GM19238 (cell line): ENCODE results near the gene GINS3.

Source experiments
- DNase-seq: peaks from one replicate; pipeline ENCODE4 v3.0.0; 2011; ENCODE audit warnings: low spot score; ENCODE audit not compliant: insufficient read length

The GINS3 gene

GRCh38 chr16:58392215-58393137, at the start of gene GINS3:
TSS of gene GINS3 (plus strand) at chr16:58392471. CDS start at chr16:58392602, 131 bp downstream.
- peak; percentile 95 for DNase-seq

GRCh38 chr16:58343562-58343961, 48.7 kb upstream of the GINS3 start:
- DNase-seq, result no peak

DNA sequence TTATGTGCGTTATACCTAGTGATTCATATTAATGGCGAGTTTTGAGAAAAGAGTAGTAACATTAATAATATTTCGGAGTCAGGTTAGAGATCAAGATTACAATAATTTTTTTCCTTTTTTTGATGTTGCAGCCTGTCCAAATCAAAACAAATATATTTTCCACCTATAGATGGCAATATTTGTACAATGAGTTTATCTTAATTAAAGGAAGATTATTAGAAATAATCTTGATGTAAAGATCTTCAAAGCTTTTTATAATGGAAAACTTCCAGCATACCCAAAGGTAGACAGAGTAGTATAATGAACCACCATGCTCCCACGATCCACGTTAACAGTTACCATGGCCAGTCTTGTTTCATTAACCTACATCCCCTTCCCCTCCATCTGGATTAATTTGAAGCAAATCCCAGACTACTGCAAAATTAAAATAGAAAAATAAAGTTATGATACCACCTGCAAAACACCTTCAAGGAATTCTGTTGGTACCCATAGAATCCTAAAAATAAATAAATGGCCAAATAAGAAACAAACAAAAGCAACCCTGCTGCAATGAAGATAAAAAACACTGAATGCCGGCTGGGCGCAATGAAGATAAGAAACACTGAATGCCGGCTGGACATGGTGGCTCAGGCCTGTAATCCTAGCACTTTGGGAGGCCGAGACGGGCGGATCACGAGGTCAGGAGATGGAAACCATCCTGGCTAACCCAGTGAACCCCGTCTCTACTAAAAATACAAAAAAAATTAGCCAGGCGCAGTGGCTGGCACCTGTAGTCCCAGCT, 46.5 kb upstream of the GINS3 start:
- no peak for DNase-seq

GRCh38 chr16:58346831-58347371, 45.4 kb upstream of the GINS3 start:
- no peak for DNase-seq

DNA sequence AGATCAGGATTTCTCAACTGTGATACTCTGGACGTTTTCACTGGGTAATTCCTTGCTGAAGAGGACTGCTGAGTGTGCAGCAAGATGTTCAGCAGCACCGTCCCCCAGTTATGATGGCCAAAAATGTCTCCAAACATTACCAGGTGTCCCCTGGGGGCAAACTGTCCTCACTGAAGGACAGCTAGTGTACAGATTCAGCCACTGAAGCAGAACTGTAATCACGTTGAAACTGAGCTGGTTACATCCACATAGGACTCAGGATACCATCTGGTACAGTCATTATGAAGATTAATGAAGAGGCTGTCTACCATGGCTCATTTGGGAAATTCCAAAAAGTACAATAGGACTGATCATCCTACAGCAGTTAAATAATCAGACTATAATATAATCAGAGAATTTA, 43.3 kb upstream of the GINS3 start:
- no peak for DNase-seq

GRCh38 chr16:58352690-58353089, 39.6 kb upstream of the GINS3 start:
- DNase-seq, result no peak

- no peak for DNase-seq
Measured at GRCh38 chr16:58360041-58360634, 32.1 kb upstream of the GINS3 start.

DNA sequence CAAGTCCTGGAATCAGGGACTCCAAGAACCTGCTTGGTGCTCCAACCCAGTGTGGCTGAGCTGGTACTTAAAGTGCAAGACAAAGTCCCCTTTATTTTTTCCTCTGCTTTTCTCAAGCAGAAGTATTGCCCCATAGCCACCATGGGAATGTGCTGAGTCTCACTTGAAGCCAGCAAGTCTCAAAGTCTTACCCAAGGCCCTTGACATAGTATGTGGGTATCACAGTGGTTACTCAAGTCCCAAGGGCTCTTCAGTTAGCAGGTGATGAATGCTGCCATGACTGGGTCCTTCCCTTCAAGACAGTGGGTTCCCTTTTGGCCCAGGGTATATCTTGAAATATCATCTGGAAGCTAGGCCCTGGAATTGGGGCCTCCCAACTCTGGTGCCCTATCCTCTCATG, 30.5 kb upstream of the GINS3 start:
- DNase-seq, result no peak

DNA sequence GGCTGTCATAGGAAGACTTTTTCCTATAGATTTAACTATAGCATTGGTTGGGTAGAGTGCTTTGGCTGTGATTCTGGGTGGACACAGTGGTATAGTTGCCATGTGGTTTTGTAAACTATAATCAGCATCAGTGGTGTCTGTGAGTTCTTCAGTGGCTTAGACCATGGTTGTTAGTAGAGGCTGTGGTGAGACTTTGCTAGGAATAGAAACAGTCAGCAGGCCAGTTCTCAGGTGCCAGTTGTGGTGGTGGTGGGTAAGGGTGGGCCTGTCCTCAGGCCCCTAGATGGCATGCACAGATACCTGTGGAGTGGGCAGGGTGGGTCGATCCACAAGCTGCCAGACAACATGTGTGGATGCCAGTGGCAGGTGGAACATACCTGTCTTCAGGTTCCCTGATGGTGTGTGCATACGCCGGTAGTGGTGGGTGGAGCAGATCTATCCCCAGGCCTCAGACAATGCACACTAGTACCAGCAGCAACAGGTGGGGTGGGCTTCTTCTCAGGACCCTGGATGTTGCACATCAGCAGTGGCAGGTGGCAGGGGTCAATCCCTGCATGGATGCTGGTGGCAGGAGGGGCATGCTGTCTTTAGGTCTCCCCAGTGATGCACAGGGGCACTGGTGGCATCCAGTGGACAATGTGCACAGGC, 28.4 kb upstream of the GINS3 start:
- DNase-seq, result no peak

- no peak for DNase-seq
Measured at GRCh38 chr16:58365623-58366022, 26.6 kb upstream of the GINS3 start.

GRCh38 chr16:58366247-58367031, 25.8 kb upstream of the GINS3 start:
- DNase-seq, result no peak

DNA sequence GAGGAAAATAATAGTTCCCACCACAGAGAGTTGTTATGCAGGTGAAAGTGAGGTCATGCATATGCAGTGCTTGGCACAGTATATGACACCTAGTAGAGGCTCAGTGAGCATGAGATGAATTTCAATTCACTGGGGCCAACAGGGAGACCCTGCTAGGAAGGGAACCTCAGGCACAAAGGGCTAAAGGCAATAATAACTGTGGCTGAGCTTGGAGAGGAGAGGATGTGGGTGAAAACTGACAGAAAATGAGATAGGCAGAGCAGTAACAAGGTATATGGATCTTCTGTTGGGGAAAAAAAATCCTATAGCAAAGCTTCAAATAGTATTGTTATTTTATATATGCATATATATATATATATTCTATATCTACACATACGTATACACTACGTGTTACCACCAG, 25.0 kb upstream of the GINS3 start:
- no peak for DNase-seq

DNA sequence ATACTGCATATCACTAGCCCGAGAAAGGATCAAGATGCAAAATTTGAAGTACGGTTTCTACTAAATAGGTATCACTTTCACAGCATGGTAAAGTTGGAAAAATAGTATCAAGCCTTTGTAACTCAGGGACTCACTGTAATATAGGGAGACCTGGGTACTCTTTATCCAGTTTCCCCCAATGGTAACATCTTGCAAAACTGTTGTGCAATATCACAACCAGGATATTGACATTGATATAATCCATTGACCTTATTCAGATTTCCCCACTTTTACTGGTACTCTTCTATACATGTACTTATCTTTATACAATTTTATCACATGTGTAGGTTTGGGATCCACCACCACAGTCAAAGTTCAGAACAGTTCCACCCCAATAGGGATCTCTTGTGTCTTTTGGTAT, 20.4 kb upstream of the GINS3 start:
- no peak for DNase-seq

DNA sequence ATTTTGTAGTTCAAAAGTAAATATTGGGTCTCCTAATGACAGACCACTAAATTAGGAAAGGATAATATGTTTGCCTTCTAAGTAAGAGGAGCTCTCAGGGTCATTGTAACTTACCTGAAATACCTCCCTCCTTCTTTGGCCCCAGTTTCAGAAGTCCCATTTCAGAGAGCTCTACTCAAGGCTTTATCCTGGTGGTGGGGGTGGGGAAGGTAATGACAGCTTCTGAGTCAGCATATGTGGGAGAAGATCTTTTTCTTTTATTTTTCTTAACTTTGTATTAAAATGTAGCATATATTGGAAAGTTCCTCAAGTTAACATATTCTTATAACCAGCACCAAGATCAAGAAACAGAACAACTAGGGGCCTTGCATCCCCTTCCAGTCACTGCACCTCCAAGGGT, 16.9 kb upstream of the GINS3 start:
- DNase-seq, result no peak

- DNase-seq, result no peak
Measured at GRCh38 chr16:58377932-58378331, 14.3 kb upstream of the GINS3 start.

DNA sequence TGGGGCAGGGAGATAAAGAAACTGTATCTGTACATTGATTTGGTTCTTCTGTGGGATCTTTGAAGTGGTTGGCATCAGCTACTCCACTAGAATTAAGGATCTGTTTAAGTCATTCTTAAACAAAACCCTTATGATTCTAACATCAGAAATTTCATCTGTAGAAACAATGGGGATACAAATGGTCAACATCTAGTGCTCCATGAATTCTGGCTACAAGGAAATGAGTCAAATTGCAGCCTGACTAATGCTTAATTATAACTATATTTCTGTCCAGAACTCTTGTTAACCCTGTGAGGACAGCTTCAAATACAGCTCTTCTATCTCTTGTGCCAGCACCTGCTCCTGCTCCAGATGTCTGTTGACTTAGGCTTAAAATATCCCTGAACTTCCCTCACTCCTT, 13.9 kb upstream of the GINS3 start:
- DNase-seq, result no peak

- no peak for DNase-seq
Measured at GRCh38 chr16:58379736-58380135, 12.5 kb upstream of the GINS3 start.

DNA sequence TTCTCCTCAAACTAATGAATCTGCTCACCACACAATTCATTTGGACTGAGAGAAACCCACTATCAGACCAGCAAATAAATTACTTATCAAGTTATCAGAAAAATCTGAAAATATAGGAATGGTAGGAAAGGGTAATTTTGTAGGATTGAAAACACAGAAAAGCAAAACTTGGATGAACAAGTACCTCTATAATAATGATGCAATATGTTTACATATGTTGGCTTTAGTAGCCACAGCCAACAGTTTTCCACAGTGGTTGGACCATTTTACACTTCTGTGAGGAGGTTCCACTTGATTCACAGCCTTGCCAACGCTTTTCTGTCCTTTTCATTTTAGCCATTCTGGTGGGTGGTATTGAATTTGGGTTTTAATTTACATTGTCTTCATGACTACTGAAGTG, 10.6 kb upstream of the GINS3 start:
- no peak for DNase-seq

GRCh38 chr16:58384437-58385055, 7.7 kb upstream of the GINS3 start:
- DNase-seq, result no peak

- DNase-seq, result no peak
Measured at GRCh38 chr16:58385218-58385773, 7.0 kb upstream of the GINS3 start.
